GM12864 (cell line): ENCODE data around the gene KCNG3.

ENCODE experiments used
- DNase-seq: peaks from one replicate; pipeline ENCODE4 v3.0.0-alpha.2; 2011; ENCODE audit warnings: low read depth
- H3K4me3 ChIP-seq: 2 replicates; pipeline ENCODE4 v1.5.1; 2011; ENCODE audit warnings: mild to moderate bottlenecking, low read depth, low read length, control low read depth
- TF ChIP-seq, protein P1 (sequence below): IDR thresholded peaks from 2 replicates; pipeline ENCODE4 v1.5.1; 2011; ENCODE audit warnings: low read depth, mild to moderate bottlenecking, moderate library complexity, low read length, control low read depth, inconsistent platforms; ENCODE audit errors: missing control alignments

KCNG3 gene

GRCh38 chr2:42488297-42488696 lies 5.5 kb downstream of the KCNG3 start:
- H3K4me3 ChIP-seq = no peak overlapping the region
- TF ChIP-seq, protein P1, sequence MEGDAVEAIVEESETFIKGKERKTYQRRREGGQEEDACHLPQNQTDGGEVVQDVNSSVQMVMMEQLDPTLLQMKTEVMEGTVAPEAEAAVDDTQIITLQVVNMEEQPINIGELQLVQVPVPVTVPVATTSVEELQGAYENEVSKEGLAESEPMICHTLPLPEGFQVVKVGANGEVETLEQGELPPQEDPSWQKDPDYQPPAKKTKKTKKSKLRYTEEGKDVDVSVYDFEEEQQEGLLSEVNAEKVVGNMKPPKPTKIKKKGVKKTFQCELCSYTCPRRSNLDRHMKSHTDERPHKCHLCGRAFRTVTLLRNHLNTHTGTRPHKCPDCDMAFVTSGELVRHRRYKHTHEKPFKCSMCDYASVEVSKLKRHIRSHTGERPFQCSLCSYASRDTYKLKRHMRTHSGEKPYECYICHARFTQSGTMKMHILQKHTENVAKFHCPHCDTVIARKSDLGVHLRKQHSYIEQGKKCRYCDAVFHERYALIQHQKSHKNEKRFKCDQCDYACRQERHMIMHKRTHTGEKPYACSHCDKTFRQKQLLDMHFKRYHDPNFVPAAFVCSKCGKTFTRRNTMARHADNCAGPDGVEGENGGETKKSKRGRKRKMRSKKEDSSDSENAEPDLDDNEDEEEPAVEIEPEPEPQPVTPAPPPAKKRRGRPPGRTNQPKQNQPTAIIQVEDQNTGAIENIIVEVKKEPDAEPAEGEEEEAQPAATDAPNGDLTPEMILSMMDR = no peak
- DNase-seq = no peak

DNA sequence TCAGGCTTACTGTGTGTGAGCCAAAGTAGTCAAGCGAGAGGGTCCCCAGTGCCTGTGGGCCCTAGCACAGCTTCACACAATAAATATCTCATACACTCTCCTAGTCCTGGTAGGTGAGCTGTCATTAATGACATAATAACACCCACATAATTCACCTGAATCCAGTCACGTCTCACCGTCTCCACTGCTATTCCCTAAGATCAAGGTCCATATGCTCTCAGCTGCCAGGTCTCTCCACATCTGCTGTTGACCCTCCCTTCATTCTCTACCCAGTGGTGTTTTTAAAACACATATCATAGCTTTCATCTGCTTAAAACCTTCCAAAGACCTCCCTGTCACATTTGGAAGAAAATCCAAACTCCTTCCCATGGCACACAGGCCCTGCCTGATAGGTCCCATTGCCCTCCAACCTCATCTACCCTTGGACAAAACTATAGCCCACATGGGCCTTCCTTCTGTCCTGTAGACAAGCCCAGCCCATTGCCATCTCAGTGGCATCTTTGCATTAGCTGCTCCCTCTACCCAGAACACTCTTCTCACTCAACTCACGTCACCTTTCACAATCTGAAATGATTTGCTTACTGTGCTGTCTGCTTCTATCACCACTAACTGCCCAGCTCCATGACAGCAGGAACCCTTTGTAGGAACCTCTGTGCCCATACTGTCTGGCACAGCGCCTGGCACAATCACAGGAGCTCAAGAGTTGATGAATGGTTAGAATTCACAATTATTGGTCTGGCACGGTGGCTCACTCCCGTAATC lies 7.5 kb downstream of the KCNG3 start:
- DNase-seq = no peak
- TF ChIP-seq, protein P1 = no peak
- no peak overlapping the region for H3K4me3 ChIP-seq

DNA sequence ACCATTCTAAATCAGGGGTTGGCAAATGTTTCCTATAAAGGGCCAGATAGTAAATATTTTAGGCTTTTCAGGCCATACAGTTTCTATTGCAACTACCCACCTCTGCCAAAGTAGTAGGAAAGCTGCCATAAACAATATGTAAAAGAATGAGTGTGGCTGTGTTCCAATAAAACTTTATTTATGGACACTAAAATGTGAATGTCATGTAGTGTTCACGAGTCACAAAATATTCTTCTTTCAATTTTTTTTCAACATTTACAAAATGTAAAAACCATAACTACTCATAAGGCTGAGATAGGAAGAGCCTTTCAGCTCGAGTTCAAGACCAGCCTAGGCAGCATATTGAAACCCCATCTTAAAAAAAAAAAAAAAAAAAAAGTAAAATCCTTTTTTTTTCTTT lies 13.4 kb downstream of the KCNG3 start:
- no peak for DNase-seq
- TF ChIP-seq, protein P1 = no peak

DNA sequence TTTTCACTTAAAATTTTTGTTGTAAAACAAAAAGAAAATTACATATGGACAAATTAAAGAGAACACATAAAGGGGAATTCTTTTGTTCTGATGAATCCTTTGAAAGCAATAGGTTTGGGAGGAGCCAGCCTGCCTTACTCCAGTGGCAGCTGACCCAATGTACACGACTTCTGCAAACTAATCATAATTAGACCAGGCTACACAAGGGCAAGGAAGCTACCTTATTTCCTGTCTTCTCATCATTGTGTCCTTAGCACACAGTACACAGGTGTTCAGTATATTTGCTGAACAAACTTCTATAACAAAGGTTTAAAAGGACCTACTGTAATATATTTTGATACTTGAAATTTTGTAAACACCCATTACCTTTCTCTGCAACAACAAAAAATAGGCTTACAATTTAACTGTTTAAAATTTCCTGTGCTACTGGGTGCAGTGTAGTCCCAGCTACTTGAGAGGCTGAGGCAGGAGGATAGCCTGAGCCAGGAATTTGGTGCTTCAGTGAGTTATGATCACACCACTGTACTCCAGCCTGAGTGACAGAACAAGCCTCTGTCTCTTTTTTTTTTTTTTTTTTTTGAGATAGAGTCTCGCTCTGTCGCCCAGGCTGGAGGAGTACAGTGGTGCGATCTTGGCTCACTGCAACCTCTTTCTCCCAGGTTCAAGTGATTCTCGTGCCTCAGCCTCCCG lies 18.9 kb downstream of the KCNG3 start:
- no peak for DNase-seq
- no peak overlapping the region for H3K4me3 ChIP-seq
- TF ChIP-seq, protein P1 = no peak

More for the DNA sequence above, 13.4 kb downstream of the KCNG3 start:
- no peak overlapping the region for H3K4me3 ChIP-seq

DNA sequence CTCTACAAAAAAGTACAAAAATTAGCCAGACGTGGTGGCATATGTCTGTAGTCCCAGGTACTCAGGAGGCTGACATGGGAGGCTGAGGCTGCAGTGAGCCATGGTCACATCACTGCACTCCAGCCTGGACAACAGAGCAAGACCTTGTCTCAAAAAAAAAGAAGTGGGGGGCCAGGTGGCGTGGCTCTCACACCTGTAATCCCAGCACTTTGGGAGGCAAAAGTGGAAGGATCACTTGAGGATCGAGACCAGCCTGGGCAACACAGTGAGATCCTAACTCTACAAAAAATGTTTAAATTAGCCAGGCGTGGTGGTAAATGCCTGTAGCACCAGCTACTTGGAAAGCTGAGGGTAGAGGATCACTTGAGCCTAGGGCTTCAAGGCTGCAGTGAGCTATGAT lies 23.1 kb downstream of the KCNG3 start:
- DNase-seq = no peak
- no peak overlapping the region for H3K4me3 ChIP-seq
- TF ChIP-seq, protein P1 = no peak

- no peak for DNase-seq
- no peak overlapping the region for H3K4me3 ChIP-seq
- TF ChIP-seq, protein P1 = no peak
Measured at GRCh38 chr2:42464631-42465030, 29.2 kb downstream of the KCNG3 start.
